T-helper 1 cell (primary cell): ENCODE data around the gene ARX.

Source experiments
- DNase-seq, 5 donors: peaks; one replicate each; pipeline ENCODE4 v3.0.0-alpha.2; 2012 to 2020

The ARX gene

GRCh38 chrX:24996096-24996709 is 19.6 kb downstream of the ARX start:
- DNase-seq, result no peak

GRCh38 chrX:24993879-24994278 is 21.9 kb downstream of the ARX start:
- DNase-seq, result no peak

- no peak for DNase-seq
Observed at GRCh38 chrX:24990535-24990934, 25.2 kb downstream of the ARX start.

- no peak for DNase-seq
Observed at GRCh38 chrX:24988314-24988713, 27.5 kb downstream of the ARX start.

- DNase-seq, result no peak
Observed at GRCh38 chrX:24987731-24988130, 28.0 kb downstream of the ARX start.

- DNase-seq, result no peak
Observed at GRCh38 chrX:24985120-24985519, 30.6 kb downstream of the ARX start.

- no peak for DNase-seq
Observed at GRCh38 chrX:24983931-24984330, 31.8 kb downstream of the ARX start.

- no peak for DNase-seq
Observed at GRCh38 chrX:24982306-24982965, 33.3 kb downstream of the ARX start.

- DNase-seq, result no peak
Observed at GRCh38 chrX:24981030-24981429, 34.7 kb downstream of the ARX start.

- no peak for DNase-seq
Observed at GRCh38 chrX:24979081-24979480, 36.7 kb downstream of the ARX start.

- no peak for DNase-seq
Observed at GRCh38 chrX:24969812-24970211, 46.0 kb downstream of the ARX start.

GRCh38 chrX:24965372-24965771 is 50.4 kb downstream of the ARX start:
- DNase-seq, result no peak

- no peak for DNase-seq
Observed at GRCh38 chrX:24963823-24964222, 51.9 kb downstream of the ARX start.

GRCh38 chrX:24961809-24962208 is 54.0 kb downstream of the ARX start:
- no peak for DNase-seq

GRCh38 chrX:24956828-24957227 is 58.9 kb downstream of the ARX start:
- no peak for DNase-seq

GRCh38 chrX:24955372-24955930 is 60.3 kb downstream of the ARX start:
- no peak for DNase-seq

GRCh38 chrX:24954732-24955131 is 61.0 kb downstream of the ARX start:
- no peak for DNase-seq
